HG02884 (cell line): ENCODE data around the gene FCN2.

ENCODE experiments used
- ATAC-seq: cut with Tn5 transposase; IDR thresholded peaks from one replicate; pipeline ENCODE4 v1.9.1; 2021; ENCODE audit warnings: mild to moderate bottlenecking, moderate library complexity; ENCODE audit not compliant: unreplicated experiment

The FCN2 gene

GRCh38 chr9:134908524-134909309 is 28.1 kb downstream of the FCN2 start:
- ATAC-seq: no peak

GRCh38 chr9:134909511-134910481 is 29.2 kb downstream of the FCN2 start:
- no peak for ATAC-seq

- ATAC-seq: no peak
Observed at GRCh38 chr9:134912126-134912840, 31.7 kb downstream of the FCN2 start.

GRCh38 chr9:134913041-134913712 is 32.6 kb downstream of the FCN2 start:
- no peak for ATAC-seq

GRCh38 chr9:134913713-134914500 is 33.3 kb downstream of the FCN2 start:
- ATAC-seq: no peak

- no peak for ATAC-seq
Observed at GRCh38 chr9:134914501-134914834, 33.9 kb downstream of the FCN2 start.

GRCh38 chr9:134915046-134915985 is 34.7 kb downstream of the FCN2 start:
- ATAC-seq: no peak

GRCh38 chr9:134916161-134916665 is 35.6 kb downstream of the FCN2 start:
- no peak for ATAC-seq

- ATAC-seq: no peak
Observed at GRCh38 chr9:134917431-134918373, 37.1 kb downstream of the FCN2 start, which contains the start of gene FCN1. Gene FCN1 (minus strand): TSS chr9:134917912. CDS start chr9:134917871, 41 bp downstream.

- ATAC-seq: no peak
Observed at GRCh38 chr9:134918646-134919045, 38.0 kb downstream of the FCN2 start.

GRCh38 chr9:134919303-134919702 is 38.7 kb downstream of the FCN2 start:
- no peak for ATAC-seq

GRCh38 chr9:134922066-134922931 is 41.7 kb downstream of the FCN2 start:
- ATAC-seq: no peak

GRCh38 chr9:134922932-134923240 is 42.3 kb downstream of the FCN2 start:
- ATAC-seq: no peak

- no peak for ATAC-seq
Observed at GRCh38 chr9:134923466-134923865, 42.9 kb downstream of the FCN2 start.

- no peak for ATAC-seq
Observed at GRCh38 chr9:134925011-134925511, 44.5 kb downstream of the FCN2 start.

- ATAC-seq: no peak
Observed at GRCh38 chr9:134928436-134929192, 48.0 kb downstream of the FCN2 start.
